Fibroblast of lung (primary cell): Measurements from ENCODE around the gene ELL3. TPM values are rescaled to one million over a fixed set of nuclear protein-coding genes. Genes with fewer than 3 reads are reported as not detected.

ENCODE experiments used
- DNase-seq, 2 donors: peaks; one replicate each; pipeline versions ENCODE4 v3.0.0 to v3.0.0-alpha.2; 2010; ENCODE audit warnings: low read depth in 2 of 2
- H2AFZ ChIP-seq: 2 replicates; pipeline ENCODE4 v1.5.1; 2012; ENCODE audit warnings: low read length, control low read depth, inconsistent platforms
- H3K27ac ChIP-seq: 2 replicates; pipeline ENCODE4 v1.5.1; 2011; ENCODE audit warnings: low read length, control low read depth; ENCODE audit not compliant: insufficient read depth
- H3K27me3 ChIP-seq: 2 replicates; pipeline ENCODE4 v1.5.1; 2011; ENCODE audit warnings: mild to moderate bottlenecking, low read length; ENCODE audit not compliant: control insufficient read depth, insufficient read depth
- H3K36me3 ChIP-seq: 2 replicates; pipeline ENCODE4 v1.5.1; 2011; ENCODE audit warnings: low read length; ENCODE audit not compliant: control insufficient read depth, insufficient read depth
- H3K4me1 ChIP-seq: 2 replicates; pipeline ENCODE4 v1.5.1; 2011; ENCODE audit warnings: low read length; ENCODE audit not compliant: control insufficient read depth, insufficient read depth; ENCODE audit errors: extremely low read depth
- H3K4me2 ChIP-seq: 2 replicates; pipeline ENCODE4 v1.5.1; 2011; ENCODE audit warnings: low read length, control low read depth; ENCODE audit not compliant: insufficient read depth; ENCODE audit errors: extremely low read depth
- H3K4me3 ChIP-seq, 4 experiments: fragments of 200-600 bp in 1 of 4; sonication (generic) in 1 of 4; replicated peaks in 1 of 4; 2 replicates each; pipeline ENCODE4 v1.5.1; 2011 to 2016; ENCODE audit warnings: low read length in 4 of 4, low read depth in 3 of 4, mild to moderate bottlenecking in 3 of 4, control low read depth in 2 of 4, inconsistent platforms in 1 of 4, mixed read lengths in 1 of 4; ENCODE audit not compliant: insufficient read depth in 1 of 4; ENCODE audit errors: control extremely low read depth in 1 of 4
- H3K79me2 ChIP-seq: 2 replicates; pipeline ENCODE4 v1.5.1; 2012; ENCODE audit warnings: mild to moderate bottlenecking, low read length, inconsistent platforms; ENCODE audit not compliant: control insufficient read depth, insufficient read depth
- H3K9ac ChIP-seq: 2 replicates; pipeline ENCODE4 v1.5.1; 2011; ENCODE audit warnings: mild to moderate bottlenecking, low read length, control low read depth; ENCODE audit not compliant: insufficient read depth
- H3K9me3 ChIP-seq: 2 replicates; pipeline ENCODE4 v1.5.1; 2012; ENCODE audit warnings: low read depth, low read length; ENCODE audit not compliant: control insufficient read depth, insufficient read depth
- H4K20me1 ChIP-seq: 2 replicates; pipeline ENCODE4 v1.5.1; 2011; ENCODE audit warnings: low read length; ENCODE audit not compliant: control insufficient read depth, insufficient read depth; ENCODE audit errors: extremely low read depth
- EZH2 ChIP-seq: IDR thresholded peaks from 2 replicates; pipeline ENCODE4 v1.5.1; 2012; ENCODE audit warnings: low read length, control low read depth, mild to moderate bottlenecking; ENCODE audit errors: missing control alignments
- polyA plus RNA-seq, 2 donors: library from polyadenylated mRNA; depleted of rRNA in 1 of 2; stranded (reverse) in 1 of 2; unstranded in 1 of 2; fragments of >200 nt; gene quantifications; 2 replicates each; pipeline ENCODE4 v1.2.1, GENCODE V29; 2011 to 2012; ENCODE audit warnings: missing spikeins in 1 of 2
- total RNA-seq: library from RNA; depleted of rRNA; stranded (reverse); fragments of >200 nt; gene quantifications from 2 replicates; pipeline ENCODE4 v1.2.1, GENCODE V29; 2014
- TF ChIP-seq, protein P1 (sequence below), 2 donors: IDR thresholded peaks in 1 of 2; conservative IDR thresholded peaks in 1 of 2; 1 replicate in 1 of 2; 2 replicates in 1 of 2; pipeline ENCODE4 v1.5.1; 2011 to 2012; ENCODE audit warnings: low read length in 2 of 2, control low read depth in 1 of 2, inconsistent platforms in 1 of 2, low read depth in 1 of 2, mild to moderate bottlenecking in 1 of 2

Gene ELL3
- total and polyA plus RNA-seq, 2 donors (not counting 1 experiment from before 2014, with no cell fraction given): 1.5 to 10.1 TPM

DNA sequence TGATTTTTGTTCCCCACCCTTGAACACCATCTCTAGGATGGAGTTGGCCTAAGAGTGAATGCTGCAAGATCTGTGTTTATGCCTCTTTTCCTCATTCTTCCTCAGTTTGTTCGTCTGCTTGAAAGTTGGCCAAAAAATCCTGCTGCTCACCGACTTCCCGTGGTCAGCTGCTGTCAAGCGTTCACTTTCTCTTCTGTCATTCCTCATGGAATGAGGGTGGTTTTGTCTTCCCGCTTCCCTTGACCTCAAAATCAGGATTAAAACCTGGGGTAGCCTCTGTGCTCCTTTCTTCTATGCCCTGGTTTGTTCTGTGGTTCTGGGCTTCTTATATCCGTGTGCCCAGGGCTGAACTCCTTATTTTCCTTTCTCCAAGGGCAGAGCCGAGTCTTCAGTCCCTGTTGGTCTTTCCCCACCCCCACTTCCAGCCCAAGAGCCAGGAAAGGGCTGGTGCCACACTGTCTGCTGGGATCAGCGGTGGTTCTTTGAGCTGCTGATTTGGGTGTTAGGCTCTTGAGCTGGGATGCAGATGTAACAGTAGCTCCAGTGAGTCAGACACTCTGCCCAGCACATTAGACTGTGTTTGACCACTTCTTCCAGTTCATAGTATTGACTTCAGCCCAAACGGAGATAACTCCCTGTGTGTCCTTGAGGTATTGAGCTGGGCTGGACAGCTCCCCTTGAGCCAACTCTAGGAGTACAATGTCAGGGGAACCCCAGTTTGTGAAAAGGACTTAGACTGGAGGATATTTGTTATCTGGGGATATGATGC lies 17.7 kb upstream of the ELL3 start:
- Histone ChIP-seq H3K9ac (no peak overlapping the region), H3K36me3 (peaks cover 22% of the 10 kb centered on the region), H3K27ac (peak overlapping the region; percentile 51), H3K4me2 (peak overlapping the region; percentile 94), H3K79me2 (peaks cover 32% of the 10 kb centered on the region), H2AFZ (no peak overlapping the region), H3K4me1 (peaks cover 14% of the 10 kb centered on the region), H3K9me3 (no peaks in the 10 kb centered on the region), H4K20me1 (no peaks in the 10 kb centered on the region), H3K4me3 (peak overlapping the region in 2 of 4 experiments; percentile 4 to 100), H3K27me3 (no peaks in the 10 kb centered on the region)
- TF ChIP-seq, protein P1, sequence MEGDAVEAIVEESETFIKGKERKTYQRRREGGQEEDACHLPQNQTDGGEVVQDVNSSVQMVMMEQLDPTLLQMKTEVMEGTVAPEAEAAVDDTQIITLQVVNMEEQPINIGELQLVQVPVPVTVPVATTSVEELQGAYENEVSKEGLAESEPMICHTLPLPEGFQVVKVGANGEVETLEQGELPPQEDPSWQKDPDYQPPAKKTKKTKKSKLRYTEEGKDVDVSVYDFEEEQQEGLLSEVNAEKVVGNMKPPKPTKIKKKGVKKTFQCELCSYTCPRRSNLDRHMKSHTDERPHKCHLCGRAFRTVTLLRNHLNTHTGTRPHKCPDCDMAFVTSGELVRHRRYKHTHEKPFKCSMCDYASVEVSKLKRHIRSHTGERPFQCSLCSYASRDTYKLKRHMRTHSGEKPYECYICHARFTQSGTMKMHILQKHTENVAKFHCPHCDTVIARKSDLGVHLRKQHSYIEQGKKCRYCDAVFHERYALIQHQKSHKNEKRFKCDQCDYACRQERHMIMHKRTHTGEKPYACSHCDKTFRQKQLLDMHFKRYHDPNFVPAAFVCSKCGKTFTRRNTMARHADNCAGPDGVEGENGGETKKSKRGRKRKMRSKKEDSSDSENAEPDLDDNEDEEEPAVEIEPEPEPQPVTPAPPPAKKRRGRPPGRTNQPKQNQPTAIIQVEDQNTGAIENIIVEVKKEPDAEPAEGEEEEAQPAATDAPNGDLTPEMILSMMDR (conservative IDR thresholded peaks at IDR 0.05 in 1 of 2, IDR thresholded peaks at IDR 0.05 in 1 of 2; ENCODE audit: low read depth in 1 of 2, low read length in 2 of 2): no peak
- no peak for TF ChIP-seq EZH2
- peak; percentile 40 to 72 for DNase-seq

DNA sequence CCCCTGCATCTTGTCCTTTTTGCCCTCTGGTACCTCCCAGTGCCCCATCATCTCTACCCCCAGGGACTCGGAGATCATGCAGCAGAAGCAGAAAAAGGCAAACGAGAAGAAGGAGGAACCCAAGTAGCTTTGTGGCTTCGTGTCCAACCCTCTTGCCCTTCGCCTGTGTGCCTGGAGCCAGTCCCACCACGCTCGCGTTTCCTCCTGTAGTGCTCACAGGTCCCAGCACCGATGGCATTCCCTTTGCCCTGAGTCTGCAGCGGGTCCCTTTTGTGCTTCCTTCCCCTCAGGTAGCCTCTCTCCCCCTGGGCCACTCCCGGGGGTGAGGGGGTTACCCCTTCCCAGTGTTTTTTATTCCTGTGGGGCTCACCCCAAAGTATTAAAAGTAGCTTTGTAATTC lies 16.9 kb upstream of the ELL3 start:
- H3K9me3 ChIP-seq: no peaks in the 10 kb centered on the region
- H3K27ac ChIP-seq: peak overlapping the region; percentile 97
- peak overlapping the region; percentile 94 for H3K4me2 ChIP-seq
- peaks cover 14% of the 10 kb centered on the region for H3K4me1 ChIP-seq
- peaks cover 32% of the 10 kb centered on the region for H3K79me2 ChIP-seq
- peak overlapping the region; percentile 41 to 100 (median 89) for H3K4me3 ChIP-seq
- no peak overlapping the region for H2AFZ ChIP-seq
- no peaks in the 10 kb centered on the region for H3K27me3 ChIP-seq
- H3K9ac ChIP-seq: no peak overlapping the region
- TF ChIP-seq, protein P1 (conservative IDR thresholded peaks at IDR 0.05 in 1 of 2, IDR thresholded peaks at IDR 0.05 in 1 of 2; ENCODE audit: low read depth in 1 of 2, low read length in 2 of 2): no peak
- no peak for TF ChIP-seq EZH2
- H3K36me3 ChIP-seq: peaks cover 20% of the 10 kb centered on the region
- no peak for DNase-seq
- H4K20me1 ChIP-seq: no peaks in the 10 kb centered on the region

DNA sequence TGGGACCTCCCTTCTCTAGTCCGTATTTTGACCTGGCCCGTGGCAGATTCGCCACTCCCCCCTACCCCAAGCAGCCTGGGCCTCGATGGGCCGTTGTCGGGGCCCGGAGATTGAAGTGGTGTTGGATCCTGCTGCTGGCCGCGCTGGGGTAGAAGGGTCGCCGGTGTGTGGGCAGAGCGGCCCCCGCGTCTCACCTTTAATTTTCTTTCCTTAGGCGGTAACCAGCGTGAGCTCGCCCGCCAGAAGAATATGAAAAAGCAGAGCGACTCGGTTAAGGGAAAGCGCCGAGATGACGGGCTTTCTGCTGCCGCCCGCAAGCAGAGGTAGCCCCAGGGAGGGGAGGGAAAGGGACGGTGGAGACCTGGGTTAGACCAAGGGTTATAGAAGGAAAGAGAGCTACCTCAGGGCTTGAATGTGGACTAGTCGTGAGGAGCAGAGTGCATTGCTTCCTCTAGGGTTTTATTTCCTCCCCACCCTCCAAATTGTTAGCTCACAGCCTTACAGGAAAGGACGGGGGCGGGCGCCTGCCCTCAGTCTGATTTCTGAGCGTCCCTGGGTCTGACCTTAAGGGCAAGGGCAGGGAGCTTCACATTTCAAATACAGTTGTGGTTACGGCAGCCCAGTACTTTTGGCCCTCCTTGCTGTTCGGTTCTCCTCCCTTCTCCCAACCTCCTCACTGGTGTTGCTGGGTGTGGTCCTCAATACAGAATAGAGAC lies 16.2 kb upstream of the ELL3 start:
- peaks cover 20% of the 10 kb centered on the region for H3K36me3 ChIP-seq
- H3K79me2 ChIP-seq: peaks cover 32% of the 10 kb centered on the region
- no peak for TF ChIP-seq EZH2
- TF ChIP-seq, protein P1 (conservative IDR thresholded peaks at IDR 0.05 in 1 of 2, IDR thresholded peaks at IDR 0.05 in 1 of 2; ENCODE audit: low read depth in 1 of 2, low read length in 2 of 2): peak in 1 of 2 donors; percentile 20
- H3K4me3 ChIP-seq: peak overlapping the region; percentile 41 to 100 (median 89)
- peak overlapping the region; percentile 98 for H3K9ac ChIP-seq
- H3K9me3 ChIP-seq: no peaks in the 10 kb centered on the region
- H3K4me1 ChIP-seq: peaks cover 14% of the 10 kb centered on the region
- DNase-seq: peak in 1 of 2 donors; percentile 39
- H3K27ac ChIP-seq: peak overlapping the region; percentile 97
- no peaks in the 10 kb centered on the region for H3K27me3 ChIP-seq
- H2AFZ ChIP-seq: no peak overlapping the region
- H4K20me1 ChIP-seq: no peaks in the 10 kb centered on the region
- peak overlapping the region; percentile 94 for H3K4me2 ChIP-seq
